ENCODE data around the gene LDLR. TPM values are rescaled to one million over a fixed set of nuclear protein-coding genes. Genes with fewer than 3 reads are reported as not detected.
"Not testable (repeated sequence)": the region's sequence is repeated elsewhere in the genome, so short reads cannot be mapped to it uniquely, and the experiment has no call there.

The LDLR gene
- total RNA-seq, 1 donor from 2014 or later: 104 TPM

- peaks cover 2% of the 10 kb centered on the region for H3K36me3 ChIP-seq (ENCODE audit: control insufficient read depth, insufficient read depth, low read length)
- H3K27me3 ChIP-seq (ENCODE audit: control insufficient read depth, insufficient read depth, low read length): no peaks in the 10 kb centered on the region
- no peak overlapping the region for H3K4me3 ChIP-seq (ENCODE audit: low read depth, low read length)
- TF ChIP-seq, protein P1, sequence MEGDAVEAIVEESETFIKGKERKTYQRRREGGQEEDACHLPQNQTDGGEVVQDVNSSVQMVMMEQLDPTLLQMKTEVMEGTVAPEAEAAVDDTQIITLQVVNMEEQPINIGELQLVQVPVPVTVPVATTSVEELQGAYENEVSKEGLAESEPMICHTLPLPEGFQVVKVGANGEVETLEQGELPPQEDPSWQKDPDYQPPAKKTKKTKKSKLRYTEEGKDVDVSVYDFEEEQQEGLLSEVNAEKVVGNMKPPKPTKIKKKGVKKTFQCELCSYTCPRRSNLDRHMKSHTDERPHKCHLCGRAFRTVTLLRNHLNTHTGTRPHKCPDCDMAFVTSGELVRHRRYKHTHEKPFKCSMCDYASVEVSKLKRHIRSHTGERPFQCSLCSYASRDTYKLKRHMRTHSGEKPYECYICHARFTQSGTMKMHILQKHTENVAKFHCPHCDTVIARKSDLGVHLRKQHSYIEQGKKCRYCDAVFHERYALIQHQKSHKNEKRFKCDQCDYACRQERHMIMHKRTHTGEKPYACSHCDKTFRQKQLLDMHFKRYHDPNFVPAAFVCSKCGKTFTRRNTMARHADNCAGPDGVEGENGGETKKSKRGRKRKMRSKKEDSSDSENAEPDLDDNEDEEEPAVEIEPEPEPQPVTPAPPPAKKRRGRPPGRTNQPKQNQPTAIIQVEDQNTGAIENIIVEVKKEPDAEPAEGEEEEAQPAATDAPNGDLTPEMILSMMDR (IDR thresholded peaks at IDR 0.05; ENCODE audit: insufficient read depth, low read length, poor library complexity, severe bottlenecking): no peak
- no peak for DNase-seq (ENCODE audit: low read depth)
These were observed 47.3 kb downstream of the LDLR start for GRCh38 chr19:11136400-11137101.

DNA sequence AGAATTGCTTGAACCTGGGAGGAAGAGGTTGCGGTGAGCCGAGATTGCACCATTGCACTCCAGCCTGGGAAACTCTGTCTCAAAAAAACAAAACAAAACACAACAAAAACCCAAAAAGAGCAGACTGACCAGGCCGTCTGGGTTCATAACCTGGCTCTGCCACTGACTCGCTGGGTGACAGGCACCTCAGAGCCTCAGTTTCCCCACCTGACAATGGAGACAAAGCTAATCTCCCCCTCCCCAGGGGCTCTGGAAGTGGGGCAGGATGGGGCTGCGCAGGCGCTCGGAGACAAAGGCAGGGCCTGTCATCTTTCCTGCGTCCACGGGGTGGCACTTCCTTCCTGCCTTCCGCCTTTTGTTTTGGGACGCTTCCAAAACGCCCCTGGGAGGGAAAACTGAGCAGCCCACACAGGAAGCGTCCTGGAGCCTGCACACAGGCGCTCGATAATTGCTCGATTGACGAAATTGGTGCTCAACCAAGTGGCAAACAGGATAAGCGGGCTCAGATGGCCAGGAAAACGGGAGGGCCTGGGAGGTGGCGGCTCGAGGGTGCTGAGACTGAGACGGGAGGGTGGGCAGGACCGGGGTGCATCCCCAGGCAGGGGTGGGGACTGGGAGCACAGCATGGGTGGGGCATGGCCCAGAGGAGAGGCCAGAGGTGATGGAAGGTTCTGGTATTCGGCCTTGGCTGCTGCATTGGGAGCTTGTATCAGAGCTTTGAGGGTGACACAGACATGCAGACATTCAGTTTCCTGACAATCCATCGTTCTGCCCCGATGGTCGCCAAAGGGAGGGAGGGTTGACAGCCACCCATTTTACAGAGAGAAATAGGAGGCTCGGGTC lies 48.5 kb downstream of the LDLR start:
- DNase-seq (ENCODE audit: low read depth): no peak
- Histone ChIP-seq H3K36me3 (ENCODE audit: control insufficient read depth, insufficient read depth, low read length) (no peaks in the 10 kb centered on the region), H3K27me3 (ENCODE audit: control insufficient read depth, insufficient read depth, low read length) (no peaks in the 10 kb centered on the region), H3K4me3 (ENCODE audit: low read depth, low read length) (no peak overlapping the region)
- TF ChIP-seq, protein P1 (IDR thresholded peaks at IDR 0.05; ENCODE audit: insufficient read depth, low read length, poor library complexity, severe bottlenecking): peak; percentile 77

DNA sequence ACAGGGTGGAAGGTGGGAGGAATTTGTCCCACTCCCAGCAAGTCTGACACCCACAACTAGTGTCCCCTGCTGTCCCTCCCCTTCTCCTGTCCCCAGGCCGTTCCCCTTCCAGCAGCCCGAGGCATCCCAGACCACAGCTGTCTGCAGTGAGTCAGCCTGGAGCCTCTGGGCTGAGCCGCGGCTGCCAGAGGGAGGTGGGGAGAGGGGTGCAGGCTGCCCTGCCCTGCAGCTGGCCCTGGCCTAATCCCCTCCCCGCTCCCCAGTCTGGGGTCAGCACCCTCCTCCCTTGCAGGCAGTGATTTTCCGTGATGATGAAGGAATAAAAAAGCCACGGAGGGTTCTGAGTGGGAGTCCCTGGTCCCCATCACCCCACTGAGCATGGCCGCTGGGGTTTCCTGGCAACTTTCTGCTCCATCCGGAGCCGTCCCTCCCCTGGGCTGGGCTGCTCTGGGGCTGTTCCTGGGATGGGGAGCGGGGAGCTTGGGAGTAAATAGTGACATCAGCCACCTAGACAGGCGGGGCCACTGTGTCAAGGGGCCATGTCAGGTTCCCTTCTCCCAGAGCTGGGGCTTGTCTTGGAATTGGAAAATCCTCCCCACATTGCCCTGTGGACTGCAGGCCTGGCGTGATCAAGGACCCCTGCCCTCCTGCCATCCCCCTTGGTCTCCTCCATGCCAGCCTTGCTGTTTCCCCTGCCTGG lies 49.5 kb downstream of the LDLR start:
- H3K36me3 ChIP-seq (ENCODE audit: control insufficient read depth, insufficient read depth, low read length): no peaks in the 10 kb centered on the region
- no peaks in the 10 kb centered on the region for H3K27me3 ChIP-seq (ENCODE audit: control insufficient read depth, insufficient read depth, low read length)
- peak; percentile 53 for DNase-seq (ENCODE audit: low read depth)
- TF ChIP-seq, protein P1 (IDR thresholded peaks at IDR 0.05; ENCODE audit: insufficient read depth, low read length, poor library complexity, severe bottlenecking): no peak
- no peak overlapping the region for H3K4me3 ChIP-seq (ENCODE audit: low read depth, low read length)

DNA sequence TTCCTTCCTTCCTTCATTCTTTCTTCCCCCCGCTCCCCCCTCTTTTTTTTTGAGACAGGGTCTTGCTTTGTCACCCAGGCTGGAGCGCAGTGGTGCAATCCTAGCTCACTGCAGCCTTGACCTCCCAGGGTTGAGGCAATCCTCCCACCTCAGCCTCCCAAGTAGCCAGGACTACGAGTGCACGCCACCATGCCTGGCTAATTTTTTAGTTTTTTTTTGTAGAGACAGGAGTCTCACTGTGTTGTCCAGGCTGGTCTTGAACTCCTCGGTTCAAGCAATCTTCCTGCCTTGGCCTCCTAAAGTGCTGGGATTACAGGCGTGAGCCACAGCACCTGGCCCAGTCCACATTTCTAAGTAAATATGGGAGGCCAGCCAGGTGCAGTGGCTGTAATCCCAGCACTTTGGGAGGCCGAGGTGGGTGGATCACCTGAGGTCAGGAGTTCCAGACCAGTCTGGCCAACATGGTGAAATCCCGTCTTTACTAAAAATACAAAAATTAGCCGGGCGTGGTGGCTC lies 50.8 kb downstream of the LDLR start:
- not testable (repeated sequence) for H3K36me3 ChIP-seq (ENCODE audit: control insufficient read depth, insufficient read depth, low read length); H3K4me3 ChIP-seq (ENCODE audit: low read depth, low read length); DNase-seq (ENCODE audit: low read depth); H3K27me3 ChIP-seq (ENCODE audit: control insufficient read depth, insufficient read depth, low read length)

DNA sequence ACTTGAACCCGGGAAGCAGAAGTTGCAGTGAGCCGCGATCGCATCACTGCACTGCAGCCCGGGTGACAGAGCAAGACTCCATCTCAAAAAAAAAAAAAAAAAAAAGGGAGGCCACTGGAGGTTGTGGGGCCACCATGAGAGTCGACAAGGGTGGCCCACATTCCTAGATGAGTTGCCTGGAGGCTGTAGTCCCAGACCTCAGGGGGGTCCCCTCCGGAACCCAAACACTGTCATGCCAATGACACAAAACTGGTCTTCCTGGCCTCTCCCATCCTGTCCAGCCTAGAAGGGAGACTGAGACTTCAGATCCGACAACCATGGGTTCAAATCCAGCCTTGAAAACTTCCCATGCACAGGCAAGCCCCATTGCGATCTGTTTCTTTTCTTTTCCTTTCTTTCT lies 51.6 kb downstream of the LDLR start:
- TF ChIP-seq, protein P1 (IDR thresholded peaks at IDR 0.05; ENCODE audit: insufficient read depth, low read length, poor library complexity, severe bottlenecking): no peak
- no peak for DNase-seq (ENCODE audit: low read depth)

More for the DNA sequence above, 51.6 kb downstream of the LDLR start:
- Histone ChIP-seq H3K4me3 (ENCODE audit: low read depth, low read length) (no peak overlapping the region), H3K27me3 (ENCODE audit: control insufficient read depth, insufficient read depth, low read length) (no peaks in the 10 kb centered on the region), H3K36me3 (ENCODE audit: control insufficient read depth, insufficient read depth, low read length) (no peaks in the 10 kb centered on the region)

Data from kidney epithelial cell (primary cell).